Stimulated activated CD8-positive, alpha-beta memory T cell treated with anti-CD3 and anti-CD28 coated beads, Interleukin-7, amount 100 ng/mL, for 48 hours (primary cell): ENCODE data around the gene UBE2G2.
A peak's percentile ranks its signal among the peaks of the same experiment; 100 is the strongest.

ENCODE experiments used
- DNase-seq, 2 donors: peaks; one replicate each; pipeline ENCODE4 v3.0.0-alpha.2; 2020; ENCODE audit warnings: low read depth in 1 of 2; ENCODE audit errors: extremely low read depth in 1 of 2

The UBE2G2 gene

GRCh38 chr21:44792702-44793591 lies 8.7 kb downstream of the UBE2G2 start:
- DNase-seq: peak in 1 of 2 donors; percentile 7

GRCh38 chr21:44791993-44792392 lies 9.6 kb downstream of the UBE2G2 start:
- DNase-seq: no peak

GRCh38 chr21:44791246-44791645 lies 10.4 kb downstream of the UBE2G2 start:
- no peak for DNase-seq

DNA sequence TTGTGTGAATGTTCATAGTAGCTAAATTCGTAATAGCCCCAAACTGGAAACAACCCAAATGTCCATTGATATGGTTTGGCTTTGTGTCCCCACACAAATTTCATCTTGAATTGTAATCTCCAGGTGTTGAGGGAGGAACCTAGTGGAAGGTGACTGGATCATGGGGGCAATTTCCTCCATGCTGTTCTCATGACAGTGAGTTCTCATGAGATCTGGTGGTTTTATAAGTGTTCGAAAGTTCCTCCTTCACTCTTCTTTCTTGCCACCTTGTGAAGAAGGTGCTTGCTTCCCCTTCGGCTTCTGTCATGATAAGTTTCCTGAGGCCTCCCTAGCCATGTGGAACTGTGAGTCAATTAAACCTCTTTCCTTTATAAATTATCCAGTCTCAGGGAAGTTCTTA lies 11.3 kb downstream of the UBE2G2 start:
- no peak for DNase-seq

- DNase-seq: no peak
Observed at GRCh38 chr21:44789880-44790279, 11.7 kb downstream of the UBE2G2 start.

DNA sequence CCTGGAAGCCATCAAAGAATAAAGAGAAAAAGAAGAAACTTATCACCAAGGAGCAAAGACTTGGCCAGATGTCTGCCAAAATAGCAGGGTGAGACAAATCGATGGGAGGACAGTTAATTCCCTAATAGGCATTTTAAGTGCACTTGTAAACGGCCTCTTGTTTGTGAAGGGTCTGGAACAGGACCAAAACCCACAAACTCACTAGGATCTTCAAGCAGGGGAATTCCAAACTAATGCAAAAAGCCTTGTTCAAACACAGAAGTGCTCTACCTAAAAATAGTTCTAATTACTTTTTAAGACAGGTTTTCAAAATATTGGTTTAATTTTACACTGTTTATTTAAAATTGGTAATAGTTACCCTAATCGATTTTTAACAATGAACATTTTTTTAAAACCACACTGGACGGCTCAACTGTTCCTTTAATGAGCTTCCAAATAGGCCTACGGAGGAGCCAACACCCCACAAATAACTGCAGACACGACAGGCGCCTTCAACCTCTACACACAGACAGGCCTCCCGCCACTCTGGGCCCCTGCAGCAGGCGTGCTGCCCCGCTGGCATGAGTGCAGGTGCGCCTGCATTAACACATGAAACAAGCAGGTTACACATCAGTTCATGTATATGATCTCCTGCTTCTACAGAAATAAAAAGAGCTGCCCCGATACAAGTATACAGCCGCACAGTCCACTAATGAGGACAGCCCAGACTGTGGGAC lies 15.8 kb downstream of the UBE2G2 start:
- no peak for DNase-seq

DNA sequence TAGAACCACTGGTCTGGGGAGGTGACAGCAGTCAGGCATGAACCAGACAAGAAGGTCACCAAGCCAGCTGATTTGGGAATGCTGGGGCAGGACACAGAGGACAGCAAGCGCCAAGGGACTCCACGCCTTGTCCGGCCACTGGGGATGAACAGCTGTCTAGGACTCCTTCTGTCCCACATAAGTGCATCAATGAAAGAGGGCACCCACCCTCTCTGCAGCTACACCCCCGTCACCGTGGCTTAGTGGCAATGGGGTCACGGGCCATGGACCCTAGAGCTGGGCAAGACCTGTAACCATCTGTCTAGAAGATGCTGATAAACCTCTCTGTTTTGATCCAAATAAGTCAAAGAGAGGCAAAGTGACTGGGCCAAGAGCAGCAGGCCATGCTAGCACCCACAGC lies 16.8 kb downstream of the UBE2G2 start:
- no peak for DNase-seq

GRCh38 chr21:44783020-44783696 lies 18.5 kb downstream of the UBE2G2 start:
- no peak for DNase-seq

DNA sequence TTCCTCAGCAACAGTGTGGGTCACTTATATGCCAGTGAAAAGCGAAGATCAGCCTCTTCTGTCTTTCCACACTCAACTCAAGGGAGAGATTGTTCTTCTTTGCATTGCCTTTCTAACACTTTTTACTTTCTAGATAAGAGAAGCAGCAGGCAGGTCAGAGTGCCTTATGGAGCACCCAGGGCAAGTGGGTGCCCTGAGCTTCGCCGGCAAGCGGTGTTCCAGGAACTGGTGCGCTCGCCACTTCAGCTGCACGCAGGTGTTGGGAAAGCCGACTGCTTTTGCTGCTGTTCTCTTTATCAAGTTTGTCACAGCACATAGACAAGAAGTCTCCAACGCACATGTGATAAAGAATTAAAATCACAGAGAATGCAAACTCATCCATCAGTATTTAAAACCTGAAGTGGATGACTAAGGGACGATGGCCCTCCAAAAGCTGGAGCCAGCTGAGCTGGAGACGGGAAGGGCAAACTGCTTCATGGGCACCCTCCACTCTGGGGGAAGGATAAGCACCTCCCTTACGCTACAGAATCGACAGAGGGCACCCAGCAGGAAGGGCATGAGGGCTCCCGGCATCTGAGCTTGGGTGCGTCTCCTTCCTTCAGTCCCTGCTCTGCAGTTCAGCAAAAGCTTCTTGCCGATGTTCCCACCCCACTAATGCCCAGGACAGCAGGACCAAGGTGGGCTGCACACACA lies 20.7 kb downstream of the UBE2G2 start:
- no peak for DNase-seq

GRCh38 chr21:44780137-44780502 lies 21.5 kb downstream of the UBE2G2 start:
- no peak for DNase-seq

- DNase-seq: no peak
Observed at GRCh38 chr21:44779417-44780136, 22.0 kb downstream of the UBE2G2 start.

- no peak for DNase-seq
Observed at GRCh38 chr21:44778983-44779382, 22.6 kb downstream of the UBE2G2 start.

DNA sequence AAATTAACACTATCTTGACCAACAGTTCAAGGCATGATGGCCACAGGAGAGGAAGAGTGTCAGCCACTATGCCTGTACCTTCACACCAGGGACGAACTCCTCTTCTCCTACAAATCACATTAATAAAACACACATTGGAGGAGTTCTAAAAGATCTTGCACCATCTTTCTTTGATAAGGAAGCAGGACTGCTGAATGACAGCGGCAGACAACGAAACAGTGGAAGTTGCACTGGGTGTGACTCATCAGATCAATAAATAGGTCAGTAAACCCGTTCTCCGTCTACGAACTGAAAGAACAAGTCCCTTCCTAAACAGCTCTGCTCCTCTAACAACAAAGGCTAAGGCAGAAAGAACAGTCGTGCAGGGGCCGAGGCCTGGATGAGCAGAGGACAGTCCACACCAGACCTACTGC lies 23.1 kb downstream of the UBE2G2 start:
- no peak for DNase-seq

DNA sequence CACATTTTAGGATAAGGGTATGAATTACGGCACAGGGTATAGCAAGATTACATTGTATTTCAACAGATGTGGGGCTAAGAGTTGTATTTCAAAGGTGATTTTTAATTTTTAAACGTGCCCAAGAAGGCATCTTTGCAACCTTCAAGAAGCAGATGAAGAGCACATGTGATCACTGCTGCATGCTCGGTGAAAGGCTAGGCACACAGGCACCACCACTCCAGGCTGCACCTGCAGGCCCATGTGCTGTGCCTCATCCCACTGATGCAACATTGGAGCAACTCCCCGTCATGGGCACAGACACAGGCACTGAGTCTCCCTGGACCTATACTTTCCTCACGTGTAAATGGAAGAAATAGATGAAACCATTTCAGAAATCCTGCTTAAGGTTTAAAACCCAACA lies 23.5 kb downstream of the UBE2G2 start:
- no peak for DNase-seq

- DNase-seq: no peak
Observed at GRCh38 chr21:44774972-44775371, 26.6 kb downstream of the UBE2G2 start.

DNA sequence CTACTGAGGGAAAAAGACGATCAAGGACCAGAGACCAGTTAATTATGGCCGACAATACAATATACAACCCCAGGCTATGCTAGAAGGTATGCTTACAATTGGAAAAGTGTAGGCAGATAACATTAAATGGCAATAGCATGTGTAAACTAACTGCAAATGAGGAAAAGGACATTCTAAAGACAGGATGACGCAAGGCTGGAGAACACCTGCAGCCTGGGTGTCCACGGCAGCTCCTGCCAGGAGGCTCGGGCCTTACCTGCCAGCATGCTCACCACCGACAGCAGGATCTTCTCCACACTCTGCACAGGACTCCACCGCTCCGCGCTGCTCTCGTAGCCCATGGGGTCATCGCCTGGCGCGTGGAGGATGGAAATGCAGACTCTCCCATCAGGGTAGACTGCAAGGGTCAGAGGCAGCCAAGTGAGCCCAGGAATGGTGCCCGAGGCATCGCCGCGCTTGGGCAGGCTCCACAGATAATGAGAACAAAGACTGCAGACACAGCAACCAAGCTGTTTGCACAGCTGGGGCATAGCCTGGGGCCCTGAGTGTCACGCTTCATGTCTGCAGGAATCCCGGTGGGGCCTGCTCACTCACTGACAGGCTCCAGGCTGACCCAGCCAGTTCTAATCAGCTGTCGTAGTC lies 28.2 kb downstream of the UBE2G2 start:
- DNase-seq: no peak

- no peak for DNase-seq
Observed at GRCh38 chr21:44771896-44772525, 29.6 kb downstream of the UBE2G2 start.

DNA sequence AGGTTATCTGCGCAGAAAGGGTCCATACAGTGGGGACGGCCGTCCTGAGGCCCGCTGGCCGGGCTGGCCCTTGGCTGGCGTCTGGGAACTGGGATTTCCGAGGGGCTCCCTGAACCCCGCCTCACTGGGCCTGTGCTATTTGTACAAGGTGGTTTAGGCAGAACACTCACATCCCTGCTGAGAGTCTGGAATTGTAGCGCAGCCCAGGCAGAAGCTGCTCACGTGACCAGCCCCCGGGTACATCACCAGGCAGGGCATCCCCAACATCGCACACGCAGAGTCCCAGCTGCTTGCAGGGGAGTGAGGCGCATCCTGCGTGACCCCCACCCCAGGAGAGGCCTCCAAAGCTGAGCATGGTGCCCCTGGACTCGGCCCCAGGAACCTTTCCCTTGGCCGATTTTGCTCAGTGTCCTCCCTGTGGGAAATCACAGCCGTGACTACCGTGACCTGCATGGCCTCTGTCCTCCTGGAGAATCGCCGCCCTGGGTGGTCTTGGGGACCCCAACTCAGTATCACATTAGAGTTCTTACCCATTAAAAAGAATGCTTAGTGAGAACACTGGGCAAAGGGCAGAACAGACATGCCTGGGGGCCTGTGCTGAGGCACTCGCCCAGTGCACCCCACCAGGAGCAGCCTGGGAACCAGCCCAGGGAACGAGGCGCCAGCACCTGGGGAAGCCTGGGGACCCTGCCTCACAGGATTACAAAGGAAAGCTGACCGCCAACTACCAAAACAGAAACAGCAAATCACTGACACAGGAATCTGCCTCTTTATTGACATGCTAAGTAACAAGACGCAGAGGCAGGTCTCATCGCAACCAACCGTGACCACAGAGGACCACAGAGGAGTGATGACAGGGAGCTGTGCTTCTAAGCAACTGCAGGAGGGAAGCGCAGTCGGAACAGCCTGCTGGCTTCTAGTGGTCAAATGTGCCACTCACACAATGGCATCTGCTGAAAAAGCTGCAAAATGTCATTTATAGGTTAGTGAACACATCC lies 33.5 kb downstream of the UBE2G2 start:
- DNase-seq: no peak
